ENCODE results near the gene THTPA. TPM values are rescaled to one million over a fixed set of nuclear protein-coding genes. Genes with fewer than 3 reads are reported as not detected.
A peak's percentile ranks its signal among the peaks of the same experiment; 100 is the strongest.

THTPA gene
- total and polyA plus RNA-seq, 2 of the 13 experiments (the other 11 are each of a cell fraction or from before 2014, with no cell fraction given), result 7.4 to 8.7 TPM

GRCh38 chr14:23580948-23581281 is 24.8 kb downstream of the THTPA start (continued):
- no peak for TF ChIP-seq GFI1 (CRISPR knock-in tag; IDR thresholded peaks at IDR 0.05; ENCODE audit: borderline replicate concordance)
- no peak for TF ChIP-seq RAD51 (IDR thresholded peaks at IDR 0.05; ENCODE audit: borderline replicate concordance)
- TF ChIP-seq STAG1 (CRISPR knock-in tag; IDR thresholded peaks at IDR 0.05), result no peak
- no peak for TF ChIP-seq PRMT3 (CRISPR knock-in tag; IDR thresholded peaks at IDR 0.05; ENCODE audit: borderline replicate concordance, low read depth)
- TF ChIP-seq ZNF749 (CRISPR knock-in tag; IDR thresholded peaks at IDR 0.05; ENCODE audit: borderline replicate concordance), result 0 out of 2 replicates have a peak, but pooled peaks have one; percentile 1
- peak; percentile 22; the same call in 1 of the 2 replicates for TF ChIP-seq AHR (CRISPR knock-in tag; IDR thresholded peaks at IDR 0.05)
- no peak for TF ChIP-seq ZNF33A (CRISPR knock-in tag; IDR thresholded peaks at IDR 0.05; ENCODE audit: borderline replicate concordance)
- no peak for TF ChIP-seq EEA1 (CRISPR knock-in tag; IDR thresholded peaks at IDR 0.05; ENCODE audit: borderline replicate concordance)
- TF ChIP-seq ZNF460 (CRISPR knock-in tag; IDR thresholded peaks at IDR 0.05; ENCODE audit: borderline replicate concordance), result no peak
- TF ChIP-seq HES4 (CRISPR knock-in tag; IDR thresholded peaks at IDR 0.05; ENCODE audit: borderline replicate concordance), result no peak
- TF ChIP-seq SALL2 (CRISPR knock-in tag; IDR thresholded peaks at IDR 0.05), result no peak
- TF ChIP-seq KLF13 (CRISPR knock-in tag; IDR thresholded peaks at IDR 0.05), result no peak
- no peak for TF ChIP-seq ZNF333 (CRISPR knock-in tag; IDR thresholded peaks at IDR 0.05; ENCODE audit: borderline replicate concordance)
- TF ChIP-seq ZBTB44 (CRISPR knock-in tag; IDR thresholded peaks at IDR 0.05), result no peak
- no peak for TF ChIP-seq ZBTB25 (CRISPR knock-in tag; IDR thresholded peaks at IDR 0.05)
- TF ChIP-seq ZBTB7B (CRISPR knock-in tag; IDR thresholded peaks at IDR 0.05), result no peak
- TF ChIP-seq CENPX (CRISPR knock-in tag; IDR thresholded peaks at IDR 0.05), result no peak
- no peak for TF ChIP-seq ZNF121 (CRISPR knock-in tag; IDR thresholded peaks at IDR 0.05)
- no peak for TF ChIP-seq TEF (CRISPR knock-in tag; IDR thresholded peaks at IDR 0.05)
- TF ChIP-seq ZFP36L1 (CRISPR knock-in tag; IDR thresholded peaks at IDR 0.05), result no peak
- peak; percentile 75 for TF ChIP-seq ZBTB38 (CRISPR knock-in tag; IDR thresholded peaks at IDR 0.05)
- TF ChIP-seq SSRP1 (CRISPR knock-in tag; IDR thresholded peaks at IDR 0.05), result no peak
- TF ChIP-seq MAFF (IDR thresholded peaks at IDR 0.05; ENCODE audit: low read depth, low read length), result no peak
- TF ChIP-seq ARID4A (CRISPR knock-in tag; IDR thresholded peaks at IDR 0.05; ENCODE audit: borderline replicate concordance), result no peak

Measured in HepG2 (cell line).